GM20000 (cell line): ENCODE data around the gene GRB2.
A peak's percentile ranks its signal among the peaks of the same experiment; 100 is the strongest.
"Not testable (repeated sequence)": the region's sequence is repeated elsewhere in the genome, so short reads cannot be mapped to it uniquely, and the experiment has no call there.

Experiments used
- DNase-seq: peaks from one replicate; pipeline ENCODE4 v3.0.0; 2012; ENCODE audit warnings: low spot score
- CTCF ChIP-seq: IDR thresholded peaks from 2 replicates; pipeline ENCODE4 v1.5.1; 2012; ENCODE audit warnings: mild to moderate bottlenecking, control low read depth; ENCODE audit errors: extremely low read depth, missing control alignments

GRB2 gene

GRCh38 chr17:75405365-75406221 is at the start of gene GRB2:
GRB2 (minus strand) TSS chr17:75405678; CDS start chr17:75393628, 12,050 bp downstream.
- no peak for TF ChIP-seq CTCF

GRCh38 chr17:75454672-75455071 is 49.2 kb upstream of the GRB2 start:
- DNase-seq = not testable (repeated sequence)

More at GRCh38 chr17:75405365-75406221, at the start of gene GRB2:
- peak; percentile 99 for DNase-seq

GRCh38 chr17:75454193-75454592 is 48.7 kb upstream of the GRB2 start:
- no peak for TF ChIP-seq CTCF
- peak; percentile 37 for DNase-seq

GRCh38 chr17:75450270-75450669 is 44.8 kb upstream of the GRB2 start:
- no peak for TF ChIP-seq CTCF
- no peak for DNase-seq

GRCh38 chr17:75447951-75448856 is 42.7 kb upstream of the GRB2 start:
- no peak for TF ChIP-seq CTCF
- DNase-seq = no peak

GRCh38 chr17:75445896-75446295 is 40.4 kb upstream of the GRB2 start:
- not testable (repeated sequence) for DNase-seq

- no peak for TF ChIP-seq CTCF
- no peak for DNase-seq
These were observed 39.8 kb upstream of the GRB2 start for GRCh38 chr17:75445296-75445695.

- no peak for TF ChIP-seq CTCF
- DNase-seq = no peak
These were observed 37.0 kb upstream of the GRB2 start for GRCh38 chr17:75442168-75443103.
